CD4-positive, CD25-positive, alpha-beta regulatory T cell (primary cell): Measurements from ENCODE around the gene ZNF468. TPM values are rescaled to one million over a fixed set of nuclear protein-coding genes. Genes with fewer than 3 reads are reported as not detected.
"Not testable (repeated sequence)": the region's sequence is repeated elsewhere in the genome, so short reads cannot be mapped to it uniquely, and the experiment has no call there.

ENCODE experiments used
- ATAC-seq, 2 donors: fragments of 150-1000 bp; cut with Tn5 transposase; one replicate each; pipeline ENCODE4 v1.10.0; 2021; ENCODE audit warnings: low read depth in 2 of 2, moderate number of reproducible peaks in 2 of 2, moderate library complexity in 1 of 2
- DNase-seq, 3 donors: peaks; one replicate each; pipeline versions ENCODE4 v3.0.0 to v3.0.0-alpha.2; 2012 to 2022; ENCODE audit warnings: mixed read lengths in 1 of 3
- H3K27ac ChIP-seq: one replicate; pipeline ENCODE4 v1.7.0; 2013; ENCODE audit warnings: mild to moderate bottlenecking, low read length; ENCODE audit not compliant: insufficient read depth, poor library complexity, severe bottlenecking
- H3K27me3 ChIP-seq: one replicate; pipeline ENCODE4 v1.7.0; 2013; ENCODE audit warnings: low read length; ENCODE audit not compliant: control insufficient read depth, insufficient read depth
- H3K36me3 ChIP-seq: one replicate; pipeline ENCODE4 v1.7.0; 2013; ENCODE audit warnings: mild to moderate bottlenecking, low read length, moderate library complexity; ENCODE audit not compliant: control insufficient read depth, insufficient read depth
- H3K4me1 ChIP-seq: 2 replicates; pipeline ENCODE4 v1.7.0; 2013; ENCODE audit warnings: mild to moderate bottlenecking, low read length; ENCODE audit not compliant: insufficient read depth, control insufficient read depth, poor library complexity, severe bottlenecking
- H3K4me3 ChIP-seq: one replicate; pipeline ENCODE4 v1.7.0; 2013; ENCODE audit warnings: low read depth, mild to moderate bottlenecking, low read length, moderate library complexity
- H3K9me3 ChIP-seq, 2 experiments: 1 replicate in 1 of 2; 2 replicates in 1 of 2; pipeline ENCODE4 v1.7.0; 2013; ENCODE audit warnings: low read length in 2 of 2, mild to moderate bottlenecking in 1 of 2, moderate library complexity in 1 of 2; ENCODE audit not compliant: control insufficient read depth in 2 of 2
- H3K27ac Mint-ChIP-seq, 3 donors: one replicate each; pipeline ENCODE4 v1.8.0; 2020 to 2022; ENCODE audit warnings: mild to moderate bottlenecking in 3 of 3, mixed read lengths in 3 of 3, moderate library complexity in 2 of 3
- H3K27me3 Mint-ChIP-seq: one replicate; pipeline ENCODE4 v1.8.0; 2022; ENCODE audit warnings: mild to moderate bottlenecking, mixed read lengths
- H3K36me3 Mint-ChIP-seq: one replicate; pipeline ENCODE4 v1.8.0; 2020; ENCODE audit warnings: mixed read lengths
- H3K4me1 Mint-ChIP-seq, 4 donors: one replicate each; pipeline ENCODE4 v1.8.0; 2020 to 2022; ENCODE audit warnings: mixed read lengths in 4 of 4, mild to moderate bottlenecking in 1 of 4
- H3K4me3 Mint-ChIP-seq, 4 donors: one replicate each; pipeline ENCODE4 v1.8.0; 2020 to 2022; ENCODE audit warnings: mild to moderate bottlenecking in 4 of 4, mixed read lengths in 4 of 4, moderate library complexity in 3 of 4
- H3K9me3 Mint-ChIP-seq, 7 donors: one replicate each; pipeline ENCODE4 v1.8.0; 2020 to 2022; ENCODE audit warnings: mixed read lengths in 7 of 7, mild to moderate bottlenecking in 3 of 7, moderate library complexity in 2 of 7
- polyA plus RNA-seq, 4 donors: library from polyadenylated mRNA; unstranded; fragments of 300-500 nt; fragmentation: Illumina TruSeq; gene quantifications; one replicate each; pipeline ENCODE4 v1.2.3, GENCODE V29; 2021
- total RNA-seq: library from RNA; stranded (reverse); gene quantifications from one replicate; pipeline ENCODE4 v1.2.3, GENCODE V29; 2022

Gene ZNF468
- total and polyA plus RNA-seq, 5 donors from 2014 or later: 14.9 to 26.5 (median 18.0) TPM

DNA sequence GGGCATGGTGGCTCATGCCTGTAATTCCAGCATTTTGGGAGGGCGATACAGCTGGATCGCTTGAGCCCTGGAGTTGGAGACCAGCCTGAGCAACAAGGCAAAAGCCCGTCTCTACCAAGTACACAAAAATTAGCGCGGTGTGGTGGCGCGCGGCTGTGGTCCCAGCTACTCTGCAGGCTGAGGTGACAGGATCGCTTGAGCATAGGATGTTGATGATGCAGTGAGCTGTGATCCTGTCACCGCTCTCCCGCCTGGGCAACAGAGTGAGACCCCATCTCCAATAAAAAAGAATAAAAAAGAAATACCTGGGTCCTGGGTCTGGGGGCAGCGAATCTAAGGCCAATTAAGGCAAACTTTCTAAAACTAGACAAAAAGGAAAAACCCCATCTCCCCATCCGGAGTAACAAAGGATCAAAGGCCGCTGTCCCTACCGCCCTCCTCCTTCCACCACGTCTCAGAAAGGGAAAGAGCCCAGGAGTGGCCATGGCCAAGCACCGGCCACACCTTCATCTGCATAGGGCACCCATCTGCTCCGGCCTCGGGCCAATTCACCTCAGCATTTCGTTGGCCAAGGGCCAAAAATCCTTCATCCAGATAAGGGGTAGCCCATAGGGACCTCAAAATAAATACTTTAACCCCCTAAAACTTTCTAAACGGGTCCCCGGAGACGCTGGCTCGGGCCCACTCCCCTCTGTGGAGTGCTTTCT, 39.2 kb upstream of the ZNF468 start:
- Histone ChIP-seq H3K27ac (peak overlapping the region; percentile 65), H3K27me3 (no peaks in the 10 kb centered on the region), H3K36me3 (no peaks in the 10 kb centered on the region), H3K4me3 (peak overlapping the region; percentile 86), H3K9me3 (no peaks in the 10 kb centered on the region), H3K4me1 (peaks cover 18% of the 10 kb centered on the region)
- Mint-ChIP-seq H3K4me1 (peaks cover 0 to 34% (median 10%) of the 10 kb centered on the region in 4 donors), H3K36me3 (peaks cover 26% of the 10 kb centered on the region), H3K9me3 (peaks cover 0 to 16% (median 2%) of the 10 kb centered on the region in 7 donors), H3K4me3 (peak overlapping the region; percentile 93 to 95 (median 94)), H3K27me3 (no peaks in the 10 kb centered on the region), H3K27ac (peak overlapping the region in 2 of 3 donors; percentile 84 to 95)
- no peak for ATAC-seq
- DNase-seq: no peak

DNA sequence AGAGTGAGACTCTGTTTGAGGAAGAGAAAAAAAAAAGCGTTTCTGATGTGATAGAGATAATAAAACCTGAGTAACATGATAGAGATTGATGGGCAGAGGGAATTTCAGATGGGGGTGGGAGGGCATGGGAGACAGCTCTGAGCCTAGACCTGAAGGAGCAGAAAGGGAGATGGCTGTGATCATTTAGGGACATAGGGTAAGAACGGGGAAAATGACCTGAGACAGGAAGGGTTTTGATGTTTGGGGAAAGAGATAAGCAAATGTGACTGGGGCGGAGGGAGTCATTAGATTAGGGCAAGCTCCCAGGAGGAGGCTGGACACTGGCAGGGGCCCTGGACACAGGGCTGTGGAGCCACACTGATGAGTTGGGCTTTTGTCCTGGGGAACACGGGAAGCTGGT, 33.9 kb upstream of the ZNF468 start:
- H3K27ac ChIP-seq: no peak overlapping the region
- Mint-ChIP-seq H3K9me3 (peaks cover 1 to 25% (median 10%) of the 10 kb centered on the region in 7 donors), H3K4me1 (peaks cover 0 to 24% (median 3%) of the 10 kb centered on the region in 4 donors), H3K4me3 (peak overlapping the region in 1 of 4 donors; percentile 83), H3K27ac (peak overlapping the region in 1 of 3 donors; percentile 51), H3K27me3 (no peaks in the 10 kb centered on the region), H3K36me3 (peaks cover 69% of the 10 kb centered on the region)
- no peak for DNase-seq
- no peak for ATAC-seq
- peaks cover 4% of the 10 kb centered on the region in 2 experiments for H3K9me3 ChIP-seq
- H3K4me3 ChIP-seq: no peak overlapping the region
- peaks cover 26% of the 10 kb centered on the region for H3K36me3 ChIP-seq
- peaks cover under 1% of the 10 kb centered on the region for H3K4me1 ChIP-seq
- no peaks in the 10 kb centered on the region for H3K27me3 ChIP-seq

DNA sequence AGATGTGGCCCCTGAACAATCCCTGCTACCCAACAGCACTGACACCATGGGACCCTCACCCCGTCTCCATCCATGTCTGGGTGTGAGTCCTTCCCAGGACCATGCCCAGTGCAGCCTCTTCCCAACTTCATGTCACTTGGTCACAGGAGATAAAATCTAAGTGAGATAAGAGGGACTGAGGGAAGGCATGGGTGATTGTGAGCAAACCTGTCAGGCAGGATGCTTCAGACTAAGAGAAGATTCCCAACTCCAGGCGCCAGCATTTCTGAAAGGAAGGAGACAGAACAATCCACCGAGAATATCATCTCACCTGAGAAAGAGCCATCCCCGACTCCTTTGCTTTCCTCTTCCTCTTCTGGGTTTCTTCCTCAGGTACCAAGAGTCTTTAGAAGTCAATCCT, 32.5 kb upstream of the ZNF468 start:
- Histone ChIP-seq H3K4me3 (no peak overlapping the region), H3K27ac (no peak overlapping the region), H3K27me3 (no peaks in the 10 kb centered on the region), H3K36me3 (peaks cover 36% of the 10 kb centered on the region), H3K9me3 (peaks cover 6 to 9% of the 10 kb centered on the region in 2 experiments), H3K4me1 (no peaks in the 10 kb centered on the region)
- no peak overlapping the region for H3K4me3 Mint-ChIP-seq
- DNase-seq (no peak), ATAC-seq (no peak)
- H3K27ac Mint-ChIP-seq: no peak overlapping the region
- no peaks in the 10 kb centered on the region for H3K27me3 Mint-ChIP-seq
- peaks cover 1 to 26% (median 13%) of the 10 kb centered on the region in 7 donors for H3K9me3 Mint-ChIP-seq
- peaks cover 0 to 20% (median 3%) of the 10 kb centered on the region in 4 donors for H3K4me1 Mint-ChIP-seq
- peaks cover 70% of the 10 kb centered on the region for H3K36me3 Mint-ChIP-seq

DNA sequence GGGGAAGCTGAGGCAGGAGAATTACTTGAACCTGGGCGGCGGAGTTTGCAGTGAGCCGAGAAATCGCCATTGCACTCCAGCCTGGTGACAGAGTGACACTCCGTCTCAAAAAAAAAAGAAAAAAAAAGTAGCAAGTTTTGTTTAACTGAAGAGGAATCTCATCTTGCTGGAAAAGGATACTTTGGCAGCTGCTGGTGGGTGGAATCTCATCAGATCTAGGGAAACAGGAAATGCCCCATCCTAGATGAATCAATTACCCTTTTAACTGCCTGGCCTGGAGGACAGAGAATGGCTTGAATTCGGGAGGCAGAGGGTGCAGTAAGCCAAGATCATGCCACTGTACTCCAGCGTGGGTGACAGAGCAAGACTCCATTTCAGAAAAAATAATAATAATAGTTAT, 31.7 kb upstream of the ZNF468 start:
- peaks cover 75% of the 10 kb centered on the region for H3K36me3 Mint-ChIP-seq

DNA sequence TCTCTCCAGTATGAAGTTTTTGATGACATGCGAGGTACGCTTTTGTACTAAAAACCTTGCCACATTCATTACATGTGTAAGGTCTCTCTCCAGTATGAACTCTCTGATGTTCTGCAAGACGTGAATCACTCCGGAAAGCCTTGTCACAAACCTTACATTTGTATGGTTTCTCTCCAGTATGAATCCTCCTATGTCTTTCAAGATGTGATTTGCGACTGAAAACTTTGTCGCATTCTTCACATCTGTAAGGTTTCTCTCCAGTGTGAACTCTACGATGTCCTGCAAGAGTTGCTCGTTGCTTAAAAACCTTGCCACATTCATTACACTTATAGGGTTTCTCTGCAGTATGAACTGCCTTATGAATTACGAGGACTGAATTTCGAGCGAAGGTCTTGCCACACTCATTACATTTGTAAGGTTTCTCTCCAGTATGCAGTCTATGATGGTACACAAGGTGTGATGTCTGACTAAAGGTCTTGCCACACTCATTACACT, 23.5 kb upstream of the ZNF468 start:
- Histone ChIP-seq H3K36me3 (peaks cover 48% of the 10 kb centered on the region), H3K4me3 (no peak overlapping the region), H3K27ac (no peak overlapping the region), H3K4me1 (no peaks in the 10 kb centered on the region), H3K27me3 (no peaks in the 10 kb centered on the region), H3K9me3 (peaks cover 66 to 89% of the 10 kb centered on the region in 2 experiments)
- ATAC-seq: no peak
- H3K36me3 Mint-ChIP-seq: peaks cover 59% of the 10 kb centered on the region
- DNase-seq: no peak
- H3K27me3 Mint-ChIP-seq: no peaks in the 10 kb centered on the region
- no peaks in the 10 kb centered on the region for H3K4me1 Mint-ChIP-seq
- H3K9me3 Mint-ChIP-seq: peaks cover 0 to 74% (median 30%) of the 10 kb centered on the region in 7 donors
- no peak overlapping the region for H3K27ac Mint-ChIP-seq
- no peak overlapping the region for H3K4me3 Mint-ChIP-seq

More for the DNA sequence above, 31.7 kb upstream of the ZNF468 start:
- H3K9me3 ChIP-seq: peaks cover 9 to 18% of the 10 kb centered on the region in 2 experiments
- H3K27me3 ChIP-seq: no peaks in the 10 kb centered on the region
- H3K4me1 ChIP-seq: no peaks in the 10 kb centered on the region
- no peak overlapping the region for H3K4me3 ChIP-seq
- Mint-ChIP-seq H3K4me3 (no peak overlapping the region), H3K4me1 (peaks cover 0 to 16% (median 3%) of the 10 kb centered on the region in 4 donors), H3K27me3 (no peaks in the 10 kb centered on the region), H3K9me3 (peaks cover 1 to 30% (median 20%) of the 10 kb centered on the region in 7 donors), H3K27ac (no peak overlapping the region)
- no peak for ATAC-seq
- peaks cover 43% of the 10 kb centered on the region for H3K36me3 ChIP-seq
- DNase-seq: no peak
- H3K27ac ChIP-seq: no peak overlapping the region

DNA sequence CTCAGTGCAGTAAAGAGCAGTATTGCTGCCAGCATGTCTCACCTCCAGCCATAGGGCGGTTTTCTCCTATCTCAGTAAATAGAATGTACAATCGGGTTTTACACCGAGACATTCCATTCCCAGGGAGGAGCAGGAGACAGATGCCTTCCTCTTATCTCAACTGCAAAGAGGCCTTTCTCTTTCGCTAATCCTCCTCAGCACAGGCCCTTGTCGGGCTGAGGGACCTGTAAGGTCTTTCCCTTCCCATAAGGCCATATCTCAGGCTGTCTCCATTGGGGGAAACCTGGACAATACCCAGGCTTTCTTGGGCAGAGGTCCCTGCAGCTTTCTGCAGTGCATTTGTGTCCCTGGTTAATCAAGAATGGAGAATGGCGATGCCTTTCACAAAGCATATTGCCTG, 15.6 kb upstream of the ZNF468 start:
- H3K27ac Mint-ChIP-seq, H3K36me3 ChIP-seq, H3K27me3 Mint-ChIP-seq, H3K4me3 ChIP-seq, H3K4me1 ChIP-seq, DNase-seq, H3K4me3 Mint-ChIP-seq, H3K27ac ChIP-seq, H3K27me3 ChIP-seq, ATAC-seq, H3K4me1 Mint-ChIP-seq: not testable (repeated sequence)
- peaks cover 17 to 27% of the 10 kb centered on the region in 2 experiments for H3K9me3 ChIP-seq
- H3K36me3 Mint-ChIP-seq: peaks cover 23% of the 10 kb centered on the region
- peaks cover 0 to 52% (median 31%) of the 10 kb centered on the region in 7 donors for H3K9me3 Mint-ChIP-seq

DNA sequence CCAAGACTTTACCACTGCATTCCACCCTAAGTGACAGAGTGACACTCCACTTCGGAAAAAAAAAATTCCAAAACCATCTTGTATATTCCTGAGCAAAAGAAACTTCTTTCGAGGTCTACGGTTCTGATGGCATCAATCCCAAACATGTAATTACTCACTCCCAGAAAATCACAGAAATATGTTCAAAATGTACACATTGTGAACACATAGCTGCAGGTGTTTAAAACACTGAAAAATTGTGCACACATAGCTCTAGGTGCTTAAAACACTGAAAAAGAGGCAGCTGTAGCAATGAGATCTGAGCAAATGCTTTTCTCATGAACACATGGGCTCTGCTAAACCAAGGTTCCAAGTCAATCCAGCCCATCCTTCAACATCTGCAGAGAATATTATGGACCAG, 14.0 kb upstream of the ZNF468 start:
- H3K27me3 ChIP-seq: no peaks in the 10 kb centered on the region
- ATAC-seq (no peak), DNase-seq (no peak)
- Mint-ChIP-seq H3K27me3 (no peaks in the 10 kb centered on the region), H3K36me3 (peaks cover 16% of the 10 kb centered on the region), H3K4me3 (no peak overlapping the region), H3K9me3 (peaks cover 0 to 40% (median 25%) of the 10 kb centered on the region in 7 donors), H3K4me1 (no peaks in the 10 kb centered on the region), H3K27ac (peak overlapping the region in 1 of 3 donors; percentile 38)
- H3K4me3 ChIP-seq: no peak overlapping the region
- H3K36me3 ChIP-seq: no peaks in the 10 kb centered on the region
- H3K27ac ChIP-seq: no peak overlapping the region
- H3K9me3 ChIP-seq: peaks cover 6 to 12% of the 10 kb centered on the region in 2 experiments
- H3K4me1 ChIP-seq: no peaks in the 10 kb centered on the region

DNA sequence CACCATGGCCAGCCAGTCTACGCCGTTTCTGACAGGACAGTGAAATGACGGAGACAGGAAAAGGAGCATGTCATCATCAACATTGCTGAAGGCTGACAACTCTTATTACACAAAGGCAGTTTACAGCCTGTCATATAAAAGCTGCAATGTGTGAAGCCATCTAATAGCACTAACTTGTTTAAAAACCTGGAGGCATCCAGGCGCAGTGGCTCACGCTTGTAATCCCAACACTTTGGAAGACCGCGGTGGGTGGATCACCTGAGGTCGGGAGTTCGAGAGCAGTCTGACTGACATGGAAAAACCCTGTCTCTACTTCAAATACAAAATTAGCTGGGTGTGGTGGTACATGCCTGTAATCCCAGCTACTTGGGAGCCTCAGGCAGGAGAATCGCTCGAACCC, 10.6 kb upstream of the ZNF468 start:
- not testable (repeated sequence) for H3K4me1 ChIP-seq, H3K9me3 ChIP-seq, H3K36me3 ChIP-seq, ATAC-seq, H3K36me3 Mint-ChIP-seq, H3K27ac Mint-ChIP-seq, H3K27ac ChIP-seq, H3K27me3 ChIP-seq, H3K4me1 Mint-ChIP-seq, H3K4me3 Mint-ChIP-seq, DNase-seq, H3K4me3 ChIP-seq, H3K27me3 Mint-ChIP-seq
- H3K9me3 Mint-ChIP-seq: peaks cover 0 to 20% (median 8%) of the 10 kb centered on the region in 7 donors
